HG03354 (cell line): ENCODE measurements around the gene THOC2.
"Not testable (repeated sequence)": the region's sequence is repeated elsewhere in the genome, so short reads cannot be mapped to it uniquely, and the experiment has no call there.

Experiments used
- ATAC-seq: cut with Tn5 transposase; IDR thresholded peaks from one replicate; pipeline ENCODE4 v1.9.1; 2021; ENCODE audit warnings: mild to moderate bottlenecking; ENCODE audit not compliant: unreplicated experiment, poor library complexity, severe bottlenecking

THOC2 gene

DNA sequence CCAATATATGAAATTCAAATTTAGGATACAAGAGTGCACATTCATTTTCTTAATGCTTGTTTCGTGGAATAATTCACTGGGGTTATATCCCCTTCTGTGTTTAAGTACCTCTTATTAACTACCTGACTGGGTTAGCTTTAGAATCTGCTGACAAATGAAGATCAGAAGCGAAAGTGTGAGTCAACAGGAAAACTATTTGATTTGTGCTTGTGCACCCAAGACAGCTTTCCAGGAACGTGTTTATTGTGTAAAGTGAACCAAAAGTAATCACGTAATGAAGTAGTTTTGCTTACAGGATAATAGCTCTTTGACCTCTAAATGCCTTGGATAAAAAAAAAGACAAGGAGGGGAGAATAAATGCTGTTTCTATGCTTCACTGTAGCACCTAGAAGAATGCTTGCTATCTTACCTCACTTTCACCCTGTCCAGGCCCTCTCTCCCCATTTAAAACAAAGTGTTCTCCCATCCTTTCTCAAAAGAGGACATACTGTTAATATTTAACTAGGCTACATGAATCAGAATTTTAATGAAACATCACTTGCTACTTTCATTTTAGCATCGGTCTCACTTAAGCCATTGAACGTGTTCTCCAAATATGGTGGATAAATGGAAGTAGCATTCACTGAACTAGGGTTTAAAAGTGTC is 141.9 kb downstream of the THOC2 start:
- no peak for ATAC-seq

DNA sequence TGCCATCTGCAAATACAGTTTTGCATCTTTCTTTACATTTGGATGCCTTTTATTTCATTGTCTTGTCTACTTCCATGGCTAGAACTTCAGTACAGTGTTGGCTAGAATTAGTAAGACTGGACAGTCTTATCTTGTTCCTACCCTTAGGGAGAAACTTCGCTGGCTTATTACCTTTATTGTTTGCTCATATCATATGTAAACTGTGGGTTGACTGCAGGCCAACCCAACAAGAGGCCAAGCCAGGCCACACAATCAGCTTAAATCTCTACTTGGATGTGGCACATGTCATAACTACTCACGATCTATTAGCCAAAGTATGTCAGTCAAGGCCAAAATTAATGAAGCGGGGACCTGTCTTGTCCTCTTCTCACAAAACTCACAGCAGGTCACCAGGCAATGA is 144.1 kb downstream of the THOC2 start:
- ATAC-seq = no peak

DNA sequence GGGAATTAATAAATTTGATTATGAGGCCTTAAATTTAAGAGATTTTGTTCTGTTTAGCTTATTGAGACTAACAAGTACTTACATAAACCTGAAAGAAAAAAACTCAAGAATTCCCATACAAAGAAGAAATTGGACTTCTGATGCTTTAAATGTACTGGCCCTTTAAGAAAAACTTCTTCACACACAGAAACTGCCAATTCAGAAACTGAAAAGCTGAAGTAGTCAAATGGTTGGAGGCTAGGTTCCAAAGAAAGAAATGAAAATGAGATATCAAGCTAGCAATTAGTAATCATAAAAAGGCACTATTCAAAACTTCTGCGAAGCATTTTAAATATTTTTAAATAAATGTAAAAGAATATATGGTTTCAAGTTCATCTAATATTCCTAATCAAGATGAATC is 151.3 kb downstream of the THOC2 start:
- peak; percentile 57 for ATAC-seq

DNA sequence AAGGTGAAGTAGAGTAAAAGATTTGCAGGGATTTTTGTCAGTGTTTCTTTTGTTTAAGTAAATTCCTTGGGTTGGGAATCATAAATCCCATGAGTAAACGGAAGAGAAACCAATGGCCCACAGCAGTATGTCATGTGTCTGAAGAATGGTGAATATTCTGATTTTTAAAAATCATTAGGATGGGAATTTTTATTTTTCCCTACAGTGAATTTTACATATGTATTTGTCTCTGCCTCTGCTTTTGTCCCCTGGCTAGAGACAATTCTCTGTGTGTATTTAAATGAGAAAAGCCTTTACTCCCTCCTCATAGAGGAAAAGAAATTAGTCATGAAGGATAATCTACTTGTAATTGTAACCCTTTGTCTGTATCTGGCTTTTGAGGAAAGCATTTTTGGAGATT is 152.1 kb downstream of the THOC2 start:
- ATAC-seq = no peak

DNA sequence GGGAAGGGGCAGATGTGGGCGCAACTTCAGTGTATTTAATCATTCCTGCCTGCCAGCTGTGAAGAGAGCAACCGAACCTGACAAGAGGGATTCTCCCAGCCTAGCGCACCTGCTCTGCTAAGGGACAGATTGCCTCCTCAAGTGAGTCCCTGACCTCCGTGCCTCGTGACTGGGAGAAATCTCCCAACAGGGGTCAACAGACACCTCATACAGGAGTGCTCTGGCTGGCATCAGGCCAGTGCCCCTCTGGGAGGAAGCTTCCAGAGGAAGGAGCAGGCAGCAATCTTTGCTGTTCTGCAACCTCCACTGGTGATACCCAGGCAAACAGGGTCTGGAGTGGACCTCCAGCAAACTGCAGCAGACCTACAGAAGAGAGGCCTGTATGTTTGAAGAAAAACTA is 158.8 kb downstream of the THOC2 start:
- ATAC-seq = not testable (repeated sequence)

DNA sequence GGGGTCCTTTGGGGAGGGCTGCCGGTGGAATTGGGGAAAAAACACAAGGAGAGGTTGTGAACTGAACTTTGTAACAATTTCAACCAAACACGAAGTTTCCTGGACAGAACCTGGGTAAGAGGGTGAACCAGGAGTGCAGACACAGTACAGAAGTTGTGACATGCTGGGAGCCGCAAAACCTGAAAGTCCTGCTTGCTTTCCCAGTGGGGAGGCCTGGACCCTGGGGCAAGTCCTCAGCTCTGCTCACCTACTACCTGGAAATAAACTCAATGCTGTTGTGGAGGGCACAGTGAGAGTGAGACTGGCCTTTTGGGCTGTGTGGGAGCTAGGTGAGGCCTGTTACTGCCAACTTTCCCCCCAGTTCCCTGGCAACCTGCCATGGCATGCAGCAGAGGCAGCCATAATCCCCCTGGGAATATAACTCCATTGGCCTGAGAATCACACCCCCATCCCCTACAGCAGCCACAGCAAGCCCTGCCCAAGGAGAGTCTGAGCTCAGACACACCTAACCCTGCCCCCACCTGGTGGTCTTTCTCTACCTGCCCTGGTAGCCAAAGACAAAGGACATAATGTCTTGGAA is 162.8 kb downstream of the THOC2 start:
- ATAC-seq = no peak

DNA sequence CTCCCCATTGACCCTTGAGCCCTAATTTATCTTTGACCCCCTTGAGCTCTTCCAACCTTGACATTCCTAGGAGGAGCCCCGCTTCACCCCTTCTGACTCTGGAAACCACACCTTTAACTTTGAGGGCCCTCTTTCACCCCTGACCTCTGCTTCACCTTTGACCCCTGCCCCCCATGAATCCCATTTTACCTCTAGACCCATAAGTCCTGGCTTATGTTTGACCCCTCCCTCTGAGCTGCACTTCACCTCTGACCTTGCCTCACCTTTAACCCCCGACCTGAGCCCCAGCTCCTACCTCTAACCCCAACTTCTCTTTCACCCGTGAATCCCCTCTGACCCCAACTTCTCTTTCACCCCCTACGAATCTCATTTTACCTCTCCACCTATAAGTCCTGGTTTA is 169.7 kb downstream of the THOC2 start:
- no peak for ATAC-seq

DNA sequence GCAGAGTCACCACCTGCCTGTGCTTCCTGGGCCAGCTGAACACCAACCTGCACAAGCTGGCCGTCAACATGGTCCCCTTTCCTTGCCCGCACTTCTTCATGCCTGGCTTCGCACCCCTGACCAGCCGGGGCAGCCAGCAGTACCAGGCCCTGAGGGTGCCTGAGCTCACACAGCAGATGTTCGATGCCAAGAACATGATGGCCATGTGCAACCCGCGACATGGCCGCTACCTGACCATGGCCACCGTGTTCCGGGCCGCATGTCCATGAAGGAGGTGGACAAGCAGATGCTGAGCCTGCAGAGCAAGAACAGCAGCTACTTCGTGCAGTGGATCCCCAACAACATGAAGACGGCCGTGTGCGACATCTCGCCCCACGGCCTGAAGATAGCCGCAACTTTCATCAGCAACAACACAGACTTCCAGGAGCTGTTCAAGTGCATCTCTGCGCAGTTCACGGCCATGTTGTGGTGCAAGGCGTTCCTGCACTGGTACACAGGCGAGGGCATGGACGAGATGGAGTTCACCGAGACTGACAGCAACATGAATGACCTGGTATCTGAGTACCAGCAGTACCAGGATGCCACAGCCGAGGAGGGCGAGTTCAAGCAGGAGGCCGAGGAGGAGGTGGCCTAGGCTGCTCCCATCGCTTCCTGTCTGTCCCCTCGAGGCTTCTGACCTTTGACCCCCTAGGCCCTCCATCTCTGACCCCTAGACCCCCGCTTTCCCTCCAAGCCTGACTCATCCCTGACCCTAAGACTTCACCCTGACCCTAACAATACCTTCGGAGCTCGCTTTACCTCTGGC is 170.3 kb downstream of the THOC2 start:
- no peak for ATAC-seq

DNA sequence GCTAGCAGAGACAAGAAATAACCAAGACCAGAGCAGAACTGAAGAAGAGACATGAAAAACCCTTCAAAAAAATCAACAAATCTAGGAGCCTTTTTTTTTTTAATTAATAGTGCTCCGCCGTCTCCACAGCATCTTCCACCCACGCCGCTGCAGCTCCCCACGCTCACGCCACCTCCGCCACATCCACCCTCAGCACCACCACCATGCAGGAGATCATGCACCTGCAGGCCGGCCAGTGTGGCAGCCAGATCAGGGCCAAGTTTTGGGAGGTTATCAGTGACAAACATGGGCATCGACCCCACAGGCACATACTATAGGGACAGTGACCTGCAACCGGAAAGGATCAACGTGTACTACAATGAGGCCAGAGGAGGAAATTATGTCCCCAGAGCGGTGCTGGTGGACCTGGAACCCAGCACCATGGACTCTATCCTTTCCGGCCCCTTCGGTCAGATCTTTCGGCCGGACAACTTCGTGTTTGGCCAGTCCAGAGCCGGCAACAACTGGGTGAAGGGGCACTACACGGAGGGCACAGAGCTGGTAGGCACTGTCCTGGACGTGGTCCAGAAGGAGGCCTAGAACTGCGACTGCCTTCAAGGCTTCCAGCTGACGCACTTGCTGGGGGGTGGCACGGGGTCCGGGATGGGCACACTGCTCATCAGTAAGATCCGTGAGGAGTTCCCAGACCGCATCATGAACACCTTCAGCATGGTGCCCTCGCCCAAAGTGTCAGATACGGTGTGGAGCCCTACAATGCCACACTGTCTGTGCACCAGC is 171.2 kb downstream of the THOC2 start:
- no peak for ATAC-seq

DNA sequence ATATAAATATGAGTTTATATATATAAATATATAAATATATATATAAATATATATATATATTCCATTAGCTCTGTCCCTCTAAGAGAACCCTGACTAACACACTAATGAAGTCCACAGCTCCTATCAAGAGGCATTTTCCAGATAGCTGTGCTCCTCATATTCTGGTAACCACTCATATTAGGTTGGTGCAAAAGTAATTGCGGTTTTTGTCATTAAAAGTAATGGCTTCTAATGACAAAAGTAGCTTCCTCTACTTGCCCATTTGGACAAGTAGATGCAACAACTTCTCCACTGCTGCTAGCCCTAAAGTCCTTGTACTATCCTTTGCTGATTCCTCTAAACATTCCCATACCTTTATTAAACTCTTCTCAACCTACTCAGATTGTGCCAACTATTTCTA is 182.0 kb downstream of the THOC2 start:
- ATAC-seq = no peak
